Prostate gland (tissue), 2 donors: Measurements from ENCODE around the gene KLF1. TPM values are rescaled to one million over a fixed set of nuclear protein-coding genes. Genes with fewer than 3 reads are reported as not detected.

Source experiments
- DNase-seq: peaks from one replicate; pipeline ENCODE4 v3.0.0-alpha.2; 2019; ENCODE audit warnings: low spot score
- H3K27ac ChIP-seq, 2 donors: fragments of 200-600 bp; sonication (generic); 2 replicates each; pipeline ENCODE4 v1.5.1; 2017 to 2019
- H3K27me3 ChIP-seq: fragments of 200-600 bp; sonication (generic); replicated peaks from 2 replicates; pipeline ENCODE4 v1.5.1; 2019; ENCODE audit not compliant: insufficient read depth
- H3K36me3 ChIP-seq, 2 donors: fragments of 200-600 bp; sonication (generic); 1 replicate in 1 of 2; 2 replicates in 1 of 2; pipeline versions ENCODE4 v1.5.1 to v1.8.1; 2017 to 2019
- H3K4me1 ChIP-seq: fragments of 200-600 bp; sonication (generic); replicated peaks from 2 replicates; pipeline ENCODE4 v1.5.1; 2019
- H3K4me3 ChIP-seq, 2 donors: fragments of 200-600 bp; sonication (generic); 2 replicates each; pipeline ENCODE4 v1.5.1; 2017 to 2019
- H3K9me3 ChIP-seq: fragments of 200-600 bp; sonication (generic); 2 replicates; pipeline ENCODE4 v1.5.1; 2017
- POLR2A ChIP-seq: fragments of 450-650 bp; IDR thresholded peaks from one replicate; pipeline ENCODE4 v1.6.1; 2016; ENCODE audit warnings: antibody characterized with exemption, mild to moderate bottlenecking
- POLR2AphosphoS5 ChIP-seq: sonication (generic); formaldehyde crosslinking; IDR thresholded peaks from one replicate; pipeline ENCODE4 v1.6.1; 2017; ENCODE audit warnings: antibody characterized with exemption
- WGBS: methylation state at CpG from one replicate; pipeline ENCODE4 v1.1.5; 2018; 5-methylcytosine and 5-hydroxymethylcytosine counted together
- intact Hi-C: fragments of 100-400 bp; cut with DNase I; formaldehyde crosslinking; loops from one replicate; pipeline ENCODE4 v1.14.2; 2022
- total RNA-seq, 2 donors: library from RNA; depleted of rRNA; stranded (reverse); fragments of >200 nt; gene quantifications; one replicate each; pipeline ENCODE4 v1.1.0, GENCODE V29; 2016
- TF ChIP-seq, protein P1 (sequence below), 4 experiments: fragments of 200-600 bp in 2 of 4; fragments of 450-650 bp in 2 of 4; sonication (generic) in 2 of 4; IDR thresholded peaks; 1 replicate in 3 of 4; 2 replicates in 1 of 4; pipeline ENCODE4 v1.5.1; 2016 to 2019; ENCODE audit warnings: antibody characterized with exemption in 4 of 4, mild to moderate bottlenecking in 2 of 4, moderate library complexity in 2 of 4

The KLF1 gene
- total RNA-seq, 2 donors from 2014 or later = not detected

DNA sequence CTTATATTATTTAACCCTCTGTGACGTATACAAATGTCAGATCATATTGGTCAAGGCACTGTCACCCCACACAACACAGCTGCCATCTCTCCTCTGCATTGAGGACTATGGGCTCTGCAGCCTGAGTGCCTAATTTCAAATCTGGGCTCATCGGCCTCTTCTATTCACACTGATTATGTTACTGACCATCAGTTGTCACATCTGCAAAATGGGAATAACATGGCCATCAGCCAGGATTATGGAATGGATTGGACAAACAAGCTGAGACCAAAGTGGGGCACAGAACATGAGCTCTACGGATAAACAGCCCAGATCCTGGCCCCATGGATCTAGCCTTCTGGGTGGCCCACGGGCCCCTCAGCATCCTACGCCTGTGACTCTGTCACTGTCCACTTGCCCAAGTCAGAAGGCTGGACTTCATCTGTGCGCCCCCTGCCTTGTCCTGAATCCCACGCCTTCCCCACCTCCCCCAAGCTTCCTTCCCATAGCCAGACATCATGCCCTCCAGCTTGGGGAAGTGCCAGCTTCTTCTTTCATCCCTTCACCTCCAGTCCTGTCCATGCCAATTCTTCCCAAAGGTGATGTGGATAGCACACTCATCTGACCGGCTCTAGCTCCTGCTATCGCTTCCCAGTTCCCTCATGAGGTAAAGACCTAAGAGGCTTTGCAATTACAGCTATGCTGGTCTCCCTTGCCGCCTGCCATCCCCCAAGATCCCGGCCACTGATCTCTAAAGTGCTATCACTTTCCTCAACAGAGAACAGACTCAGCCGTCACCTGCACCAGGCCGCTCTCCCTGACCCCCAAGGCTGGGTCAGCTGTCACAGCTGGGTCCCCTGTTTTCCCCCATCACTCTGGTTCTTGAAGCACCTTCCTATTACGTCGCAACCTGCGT lies 45.6 kb upstream of the KLF1 start:
- no peaks in the 10 kb centered on the region for H3K9me3 ChIP-seq
- no peaks in the 10 kb centered on the region for H3K27me3 ChIP-seq
- intact Hi-C loops = loop anchor here (10.0 kb wide), 1 partner anchor 48 kb away; the partner anchor contains the start of genes DNASE2 and KLF1
- H3K4me1 ChIP-seq = peaks cover 7% of the 10 kb centered on the region
- TF ChIP-seq POLR2A = no peak
- TF ChIP-seq, protein P1, sequence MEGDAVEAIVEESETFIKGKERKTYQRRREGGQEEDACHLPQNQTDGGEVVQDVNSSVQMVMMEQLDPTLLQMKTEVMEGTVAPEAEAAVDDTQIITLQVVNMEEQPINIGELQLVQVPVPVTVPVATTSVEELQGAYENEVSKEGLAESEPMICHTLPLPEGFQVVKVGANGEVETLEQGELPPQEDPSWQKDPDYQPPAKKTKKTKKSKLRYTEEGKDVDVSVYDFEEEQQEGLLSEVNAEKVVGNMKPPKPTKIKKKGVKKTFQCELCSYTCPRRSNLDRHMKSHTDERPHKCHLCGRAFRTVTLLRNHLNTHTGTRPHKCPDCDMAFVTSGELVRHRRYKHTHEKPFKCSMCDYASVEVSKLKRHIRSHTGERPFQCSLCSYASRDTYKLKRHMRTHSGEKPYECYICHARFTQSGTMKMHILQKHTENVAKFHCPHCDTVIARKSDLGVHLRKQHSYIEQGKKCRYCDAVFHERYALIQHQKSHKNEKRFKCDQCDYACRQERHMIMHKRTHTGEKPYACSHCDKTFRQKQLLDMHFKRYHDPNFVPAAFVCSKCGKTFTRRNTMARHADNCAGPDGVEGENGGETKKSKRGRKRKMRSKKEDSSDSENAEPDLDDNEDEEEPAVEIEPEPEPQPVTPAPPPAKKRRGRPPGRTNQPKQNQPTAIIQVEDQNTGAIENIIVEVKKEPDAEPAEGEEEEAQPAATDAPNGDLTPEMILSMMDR (IDR thresholded peaks at IDR 0.05) = no peak
- TF ChIP-seq POLR2AphosphoS5 = no peak
- peak overlapping the region; percentile 77 to 83 for H3K4me3 ChIP-seq
- peak overlapping the region; percentile 60 to 63 for H3K27ac ChIP-seq
- H3K36me3 ChIP-seq = no peaks in the 10 kb centered on the region
- 27% methylated on average over 16 of the region's 16 CpGs for WGBS
- no peak for DNase-seq

GRCh38 chr19:12930002-12930645 lies 43.1 kb upstream of the KLF1 start:
- intact Hi-C loops = loop anchor here (10.0 kb wide), 1 partner anchor 45 kb away; the partner anchor contains the start of genes DNASE2 and KLF1
- no peak for TF ChIP-seq POLR2A
- TF ChIP-seq, protein P1 (IDR thresholded peaks at IDR 0.05) = no peak
- no peak for TF ChIP-seq POLR2AphosphoS5
- peaks cover 9 to 16% of the 10 kb centered on the region in 2 donors for H3K36me3 ChIP-seq
- H3K4me3 ChIP-seq = no peak overlapping the region
- DNase-seq = no peak
- peaks cover 6% of the 10 kb centered on the region for H3K4me1 ChIP-seq
- no peaks in the 10 kb centered on the region for H3K9me3 ChIP-seq
- H3K27ac ChIP-seq = no peak overlapping the region
- WGBS = 93% methylated on average over 19 of the region's 19 CpGs
- no peaks in the 10 kb centered on the region for H3K27me3 ChIP-seq

- peaks cover 24 to 42% of the 10 kb centered on the region in 2 donors for H3K36me3 ChIP-seq
- intact Hi-C loops = no loop called here
- 94% methylated on average over 29 of the region's 29 CpGs for WGBS
- H3K4me1 ChIP-seq = no peaks in the 10 kb centered on the region
- TF ChIP-seq POLR2A (no peak), POLR2AphosphoS5 (no peak)
- TF ChIP-seq, protein P1 (IDR thresholded peaks at IDR 0.05) = no peak
- no peaks in the 10 kb centered on the region for H3K27me3 ChIP-seq
- H3K9me3 ChIP-seq = no peaks in the 10 kb centered on the region
- DNase-seq = no peak
- no peak overlapping the region for H3K4me3 ChIP-seq
- no peak overlapping the region for H3K27ac ChIP-seq
Measured at GRCh38 chr19:12924621-12925310, 37.8 kb upstream of the KLF1 start.

- Histone ChIP-seq H3K4me1 (no peaks in the 10 kb centered on the region), H3K27ac (no peak overlapping the region), H3K36me3 (peaks cover 24 to 42% of the 10 kb centered on the region in 2 donors), H3K4me3 (no peak overlapping the region), H3K9me3 (no peaks in the 10 kb centered on the region), H3K27me3 (no peaks in the 10 kb centered on the region)
- WGBS = 95% methylated on average over 4 of the region's 4 CpGs
- TF ChIP-seq, protein P1 (IDR thresholded peaks at IDR 0.05) = no peak
- no peak for TF ChIP-seq POLR2AphosphoS5
- no peak for TF ChIP-seq POLR2A
- intact Hi-C loops = no loop called here
- DNase-seq = no peak
Measured at GRCh38 chr19:12922959-12923358, 36.0 kb upstream of the KLF1 start.
